SU-DHL-6 (cell line): Measurements from ENCODE around the gene PTTG1IP.
A peak's percentile ranks its signal among the peaks of the same experiment; 100 is the strongest.

Experiments
- EZH2phosphoT487 ChIP-seq: fragments of 200-600 bp; sonication (generic), shearing (Covaris generic); conservative IDR thresholded peaks from 2 replicates; pipeline ENCODE4 v1.6.1; 2018; ENCODE audit warnings: mild to moderate bottlenecking, antibody characterized with exemption, low read length, moderate library complexity, mixed read lengths
- TF ChIP-seq, protein P1 (sequence below): fragments of 200-600 bp; sonication (generic); IDR thresholded peaks from one replicate; pipeline ENCODE4 v1.5.1; 2017; ENCODE audit warnings: antibody characterized with exemption, mild to moderate bottlenecking, low read length, moderate library complexity; ENCODE audit not compliant: insufficient read depth, poor library complexity, severe bottlenecking

DNA sequence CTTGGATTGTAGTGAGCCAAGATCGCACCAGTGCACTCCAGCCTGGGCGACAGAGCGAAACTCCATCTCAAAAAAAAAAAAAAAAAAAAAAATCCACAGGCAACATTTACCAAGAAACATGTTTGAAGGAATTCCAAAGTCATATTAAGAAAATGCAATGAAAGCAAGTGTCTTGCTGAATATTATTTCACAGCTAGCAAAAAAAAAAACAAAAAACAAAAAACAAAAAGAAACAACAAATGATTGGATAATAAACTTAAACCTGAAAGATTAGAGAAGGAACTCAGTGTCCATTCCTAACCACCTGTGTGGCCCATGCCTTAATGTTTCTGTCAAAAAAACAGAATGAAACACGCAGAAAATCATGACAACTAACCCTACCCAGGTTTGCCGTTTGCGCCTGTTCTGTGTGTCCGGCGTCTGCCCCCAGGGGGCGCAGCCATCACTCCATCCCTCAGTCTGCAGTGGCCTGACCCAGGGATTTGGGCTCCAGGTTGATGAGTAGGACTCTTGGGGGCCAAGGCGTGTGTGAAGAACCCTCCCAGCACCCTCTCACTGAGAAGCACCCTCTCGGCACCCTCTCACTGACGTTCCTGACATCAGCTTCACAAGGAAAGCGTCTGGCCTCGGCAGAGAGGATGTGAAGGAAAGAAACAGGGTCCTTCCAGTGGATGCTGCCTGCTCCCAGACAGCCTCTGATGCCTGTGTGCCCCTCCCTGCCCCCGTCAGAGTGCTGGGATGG lies 19.2 kb upstream of the PTTG1IP start:
- TF ChIP-seq, protein P1, sequence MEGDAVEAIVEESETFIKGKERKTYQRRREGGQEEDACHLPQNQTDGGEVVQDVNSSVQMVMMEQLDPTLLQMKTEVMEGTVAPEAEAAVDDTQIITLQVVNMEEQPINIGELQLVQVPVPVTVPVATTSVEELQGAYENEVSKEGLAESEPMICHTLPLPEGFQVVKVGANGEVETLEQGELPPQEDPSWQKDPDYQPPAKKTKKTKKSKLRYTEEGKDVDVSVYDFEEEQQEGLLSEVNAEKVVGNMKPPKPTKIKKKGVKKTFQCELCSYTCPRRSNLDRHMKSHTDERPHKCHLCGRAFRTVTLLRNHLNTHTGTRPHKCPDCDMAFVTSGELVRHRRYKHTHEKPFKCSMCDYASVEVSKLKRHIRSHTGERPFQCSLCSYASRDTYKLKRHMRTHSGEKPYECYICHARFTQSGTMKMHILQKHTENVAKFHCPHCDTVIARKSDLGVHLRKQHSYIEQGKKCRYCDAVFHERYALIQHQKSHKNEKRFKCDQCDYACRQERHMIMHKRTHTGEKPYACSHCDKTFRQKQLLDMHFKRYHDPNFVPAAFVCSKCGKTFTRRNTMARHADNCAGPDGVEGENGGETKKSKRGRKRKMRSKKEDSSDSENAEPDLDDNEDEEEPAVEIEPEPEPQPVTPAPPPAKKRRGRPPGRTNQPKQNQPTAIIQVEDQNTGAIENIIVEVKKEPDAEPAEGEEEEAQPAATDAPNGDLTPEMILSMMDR: peak; percentile 74
- TF ChIP-seq EZH2phosphoT487: no peak
